ENCODE measurements around the gene GABRB2. TPM values are rescaled to one million over a fixed set of nuclear protein-coding genes. Genes with fewer than 3 reads are reported as not detected.

The GABRB2 gene
- total RNA-seq, 2 experiments from 2014 or later = 1.4 to 5.1 TPM

DNA sequence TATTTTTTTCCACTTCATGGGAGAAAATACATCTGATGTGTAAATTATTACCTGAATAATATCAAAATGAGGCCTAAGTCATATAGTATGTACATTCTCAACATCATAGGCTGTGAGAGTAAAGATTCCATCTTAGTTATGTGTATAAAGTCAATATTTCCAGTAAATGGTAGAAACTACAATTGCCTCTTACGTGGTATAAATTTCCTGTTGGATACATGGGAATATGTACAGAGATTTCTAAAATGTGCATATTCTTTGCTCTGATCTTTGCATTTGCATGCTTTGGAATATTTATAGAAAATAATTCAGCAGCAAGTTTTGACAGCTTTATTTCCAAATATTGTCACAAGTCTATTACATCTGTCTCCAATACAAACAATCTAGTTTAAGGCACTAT lies 78.8 kb downstream of the GABRB2 start:
- ChIA-PET CTCF (ENCODE audit: unreplicated experiment) (no interaction called here), POLR2A (no interaction called here)
- intact Hi-C loops (cut with micrococcal nuclease; ENCODE audit: unreplicated experiment) = no loop called here
- no peaks in the 10 kb centered on the region for H3K9me2 ChIP-seq (ENCODE audit: insufficient read depth, low read length)
- no peaks in the 10 kb centered on the region for H3K4me1 ChIP-seq (ENCODE audit: insufficient read depth, low read length, poor library complexity, severe bottlenecking)
- H2AFZ ChIP-seq (ENCODE audit: low read length) = no peak overlapping the region
- no peak overlapping the region for H3K27ac ChIP-seq (ENCODE audit: low read depth, low read length, poor library complexity, severe bottlenecking)
- no peak overlapping the region for H3K4me2 ChIP-seq (ENCODE audit: low read length)
- no TSS peak for BruUV-seq (replicated peaks)
- H4K20me1 ChIP-seq (ENCODE audit: insufficient read depth, low read length) = no peaks in the 10 kb centered on the region
- no peaks in the 10 kb centered on the region for H3K36me3 ChIP-seq (ENCODE audit: insufficient read depth, low read length)
- no peak for TF ChIP-seq EZH2phosphoT487 (IDR thresholded peaks at IDR 0.05; ENCODE audit: borderline replicate concordance, low read depth, low read length)
- TF ChIP-seq, protein P1, sequence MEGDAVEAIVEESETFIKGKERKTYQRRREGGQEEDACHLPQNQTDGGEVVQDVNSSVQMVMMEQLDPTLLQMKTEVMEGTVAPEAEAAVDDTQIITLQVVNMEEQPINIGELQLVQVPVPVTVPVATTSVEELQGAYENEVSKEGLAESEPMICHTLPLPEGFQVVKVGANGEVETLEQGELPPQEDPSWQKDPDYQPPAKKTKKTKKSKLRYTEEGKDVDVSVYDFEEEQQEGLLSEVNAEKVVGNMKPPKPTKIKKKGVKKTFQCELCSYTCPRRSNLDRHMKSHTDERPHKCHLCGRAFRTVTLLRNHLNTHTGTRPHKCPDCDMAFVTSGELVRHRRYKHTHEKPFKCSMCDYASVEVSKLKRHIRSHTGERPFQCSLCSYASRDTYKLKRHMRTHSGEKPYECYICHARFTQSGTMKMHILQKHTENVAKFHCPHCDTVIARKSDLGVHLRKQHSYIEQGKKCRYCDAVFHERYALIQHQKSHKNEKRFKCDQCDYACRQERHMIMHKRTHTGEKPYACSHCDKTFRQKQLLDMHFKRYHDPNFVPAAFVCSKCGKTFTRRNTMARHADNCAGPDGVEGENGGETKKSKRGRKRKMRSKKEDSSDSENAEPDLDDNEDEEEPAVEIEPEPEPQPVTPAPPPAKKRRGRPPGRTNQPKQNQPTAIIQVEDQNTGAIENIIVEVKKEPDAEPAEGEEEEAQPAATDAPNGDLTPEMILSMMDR (conservative IDR thresholded peaks at IDR 0.05; ENCODE audit: low read length) = no peak
- no peaks in the 10 kb centered on the region for H3K9me3 ChIP-seq (ENCODE audit: low read length)
- H3K79me2 ChIP-seq (ENCODE audit: insufficient read depth, low read depth, low read length) = no peaks in the 10 kb centered on the region
- DNase-seq (ENCODE audit: low spot score) = no peak
- no peak overlapping the region for H3K4me3 ChIP-seq (ENCODE audit: low read depth, low read length, poor library complexity, severe bottlenecking)

DNA sequence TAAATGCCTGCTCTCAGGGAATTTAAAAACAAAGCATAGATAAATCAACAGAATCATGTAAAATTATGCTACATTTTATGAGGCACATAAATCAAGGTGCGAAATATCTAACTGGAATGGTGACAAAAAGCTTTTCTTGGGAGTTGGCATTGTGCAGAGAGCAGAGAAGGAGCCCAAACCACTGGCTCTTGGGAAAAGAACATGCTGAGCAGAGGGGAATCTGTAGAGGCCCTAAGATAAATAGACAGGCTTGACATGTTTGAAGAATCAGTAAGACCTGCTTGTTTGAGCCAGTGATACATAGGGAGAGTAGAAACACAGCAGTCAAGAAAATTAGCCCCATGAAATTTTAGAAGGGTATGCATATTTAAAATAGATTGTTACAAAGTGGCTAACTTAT lies 85.8 kb downstream of the GABRB2 start:
- ChIA-PET POLR2A (no interaction called here), CTCF (ENCODE audit: unreplicated experiment) (no interaction called here)
- H3K4me3 ChIP-seq (ENCODE audit: low read depth, low read length, poor library complexity, severe bottlenecking) = no peak overlapping the region
- H3K79me2 ChIP-seq (ENCODE audit: insufficient read depth, low read depth, low read length) = no peaks in the 10 kb centered on the region
- H3K9me2 ChIP-seq (ENCODE audit: insufficient read depth, low read length) = no peaks in the 10 kb centered on the region
- no peak overlapping the region for H3K27ac ChIP-seq (ENCODE audit: low read depth, low read length, poor library complexity, severe bottlenecking)
- no peaks in the 10 kb centered on the region for H3K4me1 ChIP-seq (ENCODE audit: insufficient read depth, low read length, poor library complexity, severe bottlenecking)
- intact Hi-C loops (cut with micrococcal nuclease; ENCODE audit: unreplicated experiment) = no loop called here
- H4K20me1 ChIP-seq (ENCODE audit: insufficient read depth, low read length) = no peaks in the 10 kb centered on the region
- no peaks in the 10 kb centered on the region for H3K36me3 ChIP-seq (ENCODE audit: insufficient read depth, low read length)
- BruUV-seq (replicated peaks) = no TSS peak
- H2AFZ ChIP-seq (ENCODE audit: low read length) = no peak overlapping the region
- no peaks in the 10 kb centered on the region for H3K9me3 ChIP-seq (ENCODE audit: low read length)
- no peak for DNase-seq (ENCODE audit: low spot score)
- no peak for TF ChIP-seq EZH2phosphoT487 (IDR thresholded peaks at IDR 0.05; ENCODE audit: borderline replicate concordance, low read depth, low read length)
- TF ChIP-seq, protein P1 (conservative IDR thresholded peaks at IDR 0.05; ENCODE audit: low read length) = no peak
- no peak overlapping the region for H3K4me2 ChIP-seq (ENCODE audit: low read length)

DNA sequence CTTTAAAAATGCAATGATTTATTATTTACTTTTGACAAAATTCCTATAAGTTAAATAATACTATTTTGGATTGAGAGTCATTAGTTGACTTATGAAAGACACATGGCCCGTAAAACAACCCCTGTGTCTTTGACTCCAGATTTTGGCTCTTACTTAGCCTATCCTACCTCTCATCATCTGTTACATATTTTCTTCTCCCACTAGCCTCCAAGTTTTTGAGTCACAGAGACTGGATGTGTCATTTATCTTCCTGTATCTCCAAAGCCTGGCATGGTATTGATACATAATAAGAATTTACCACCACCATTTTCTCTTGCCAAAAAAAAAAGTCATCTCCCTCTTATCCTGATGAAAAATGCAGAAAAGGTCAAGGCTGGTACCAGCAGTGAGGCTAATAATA lies 99.9 kb downstream of the GABRB2 start:
- Histone ChIP-seq H3K36me3 (ENCODE audit: insufficient read depth, low read length) (no peaks in the 10 kb centered on the region), H4K20me1 (ENCODE audit: insufficient read depth, low read length) (no peaks in the 10 kb centered on the region), H3K9me3 (ENCODE audit: low read length) (no peaks in the 10 kb centered on the region), H2AFZ (ENCODE audit: low read length) (no peak overlapping the region), H3K4me1 (ENCODE audit: insufficient read depth, low read length, poor library complexity, severe bottlenecking) (no peaks in the 10 kb centered on the region), H3K4me3 (ENCODE audit: low read depth, low read length, poor library complexity, severe bottlenecking) (no peak overlapping the region), H3K27ac (ENCODE audit: low read depth, low read length, poor library complexity, severe bottlenecking) (no peak overlapping the region), H3K9me2 (ENCODE audit: insufficient read depth, low read length) (no peaks in the 10 kb centered on the region), H3K4me2 (ENCODE audit: low read length) (no peak overlapping the region), H3K79me2 (ENCODE audit: insufficient read depth, low read depth, low read length) (no peaks in the 10 kb centered on the region)
- no peak for DNase-seq (ENCODE audit: low spot score)
- POLR2A ChIA-PET = interaction anchor here (0.6 to 1.8 kb wide), 2 partner anchors 24 to 1082 kb away, joined by 3 to 4 read pairs; no protein-coding TSS in a partner anchor
- TF ChIP-seq, protein P1 (conservative IDR thresholded peaks at IDR 0.05; ENCODE audit: low read length) = no peak
- TF ChIP-seq EZH2phosphoT487 (IDR thresholded peaks at IDR 0.05; ENCODE audit: borderline replicate concordance, low read depth, low read length) = no peak
- CTCF ChIA-PET (ENCODE audit: unreplicated experiment) = no interaction called here
- no TSS peak for BruUV-seq (replicated peaks)
- intact Hi-C loops (cut with micrococcal nuclease; ENCODE audit: unreplicated experiment) = no loop called here
